IMR-90 (cell line): Measurements from ENCODE around the gene USP12. TPM values are rescaled to one million over a fixed set of nuclear protein-coding genes. Genes with fewer than 3 reads are reported as not detected.

Source experiments
- ATAC-seq: fragments of 200-7000 bp; cut with Tn5 transposase; 2 replicates; pipeline ENCODE4 v1.9.1; 2020; ENCODE audit warnings: low read depth, mild to moderate bottlenecking, moderate library complexity
- BruUV-seq: library from RNA; stranded (reverse); fragments of 400-500 nt; replicated peaks from 2 replicates; lab custom pipeline; 2021; lab: Mats Ljungman, UMichigan
- CTCF ChIA-PET: fragments of 300-600 bp; formaldehyde crosslinking; extraction: SDS; loops from one replicate; lab custom pipeline; 2021; ENCODE audit warnings: antibody characterized with exemption; lab: Yijun Ruan, JAX
- POLR2A ChIA-PET: fragments of 300-600 bp; sonication (Branson Sonifier 250); formaldehyde crosslinking; loops from one replicate; lab custom pipeline; 2022; ENCODE audit warnings: antibody characterized with exemption; ENCODE audit not compliant: unreplicated experiment; lab: Charles Lee
- DNase-seq: peaks from one replicate; pipeline ENCODE4 v3.0.0; 2013
- H2AFZ ChIP-seq: replicated peaks from 2 replicates; pipeline ENCODE3; 2013; ENCODE audit warnings: low read length, mild to moderate bottlenecking; ENCODE audit not compliant: poor library complexity
- H2AK5ac ChIP-seq: 2 replicates; pipeline ENCODE4 v1.6.1; 2013; ENCODE audit warnings: low read depth, low read length, inconsistent platforms
- H2AK9ac ChIP-seq: replicated peaks from 2 replicates; pipeline ENCODE3; 2013; ENCODE audit warnings: mild to moderate bottlenecking, low read depth, low read length, moderate library complexity; ENCODE audit not compliant: poor library complexity
- H2BK120ac ChIP-seq: 2 replicates; pipeline ENCODE4 v1.6.1; 2013; ENCODE audit warnings: low read depth, low read length, inconsistent platforms
- H2BK15ac ChIP-seq: 3 replicates; pipeline ENCODE4 v1.6.1; 2013; ENCODE audit warnings: low read depth, low read length, inconsistent platforms
- H2BK20ac ChIP-seq: 2 replicates; pipeline ENCODE4 v1.6.1; 2013; ENCODE audit warnings: low read depth, mild to moderate bottlenecking, inconsistent platforms, low read length, moderate library complexity
- H2BK5ac ChIP-seq: 2 replicates; pipeline ENCODE4 v1.6.1; 2013; ENCODE audit warnings: mild to moderate bottlenecking, low read depth, low read length, inconsistent platforms; ENCODE audit not compliant: poor library complexity, severe bottlenecking
- H3K14ac ChIP-seq: replicated peaks from 2 replicates; pipeline ENCODE4 v1.6.1; 2013; ENCODE audit warnings: low read depth, low read length, inconsistent platforms
- H3K18ac ChIP-seq: 2 replicates; pipeline ENCODE4 v1.6.1; 2013; ENCODE audit warnings: low read depth, low read length, control low read depth
- H3K23ac ChIP-seq: 2 replicates; pipeline ENCODE4 v1.6.1; 2013; ENCODE audit warnings: low read depth, low read length, inconsistent platforms
- H3K27ac ChIP-seq: 2 replicates; pipeline ENCODE4 v1.5.1; 2013; ENCODE audit warnings: mild to moderate bottlenecking, control low read depth, low read length; ENCODE audit not compliant: insufficient read depth
- H3K27me3 ChIP-seq: 2 replicates; pipeline ENCODE4 v1.6.1; 2013; ENCODE audit warnings: low read length; ENCODE audit not compliant: control insufficient read depth, insufficient read depth
- H3K36me3 ChIP-seq: 2 replicates; pipeline ENCODE4 v1.6.1; 2013; ENCODE audit warnings: low read length, mixed read lengths; ENCODE audit not compliant: control insufficient read depth, insufficient read depth
- H3K4ac ChIP-seq: 2 replicates; pipeline ENCODE4 v1.6.1; 2013; ENCODE audit warnings: low read depth, low read length, inconsistent platforms
- H3K4me1 ChIP-seq: 2 replicates; pipeline ENCODE4 v1.6.1; 2013; ENCODE audit warnings: low read length, mixed read lengths; ENCODE audit not compliant: control insufficient read depth, insufficient read depth
- H3K4me2 ChIP-seq: 2 replicates; pipeline ENCODE4 v1.6.1; 2013; ENCODE audit warnings: low read depth, mild to moderate bottlenecking, control low read depth, low read length, moderate library complexity
- H3K4me3 ChIP-seq: 2 replicates; pipeline ENCODE4 v1.5.1; 2013; ENCODE audit warnings: low read depth, mild to moderate bottlenecking, control low read depth, low read length, moderate library complexity; ENCODE audit not compliant: insufficient read depth
- H3K56ac ChIP-seq: 2 replicates; pipeline ENCODE4 v1.6.1; 2013; ENCODE audit warnings: low read length, inconsistent platforms; ENCODE audit not compliant: insufficient read depth; ENCODE audit errors: extremely low read depth
- H3K79me1 ChIP-seq, 2 experiments: 2 replicates each; pipeline ENCODE4 v1.6.1; 2013; ENCODE audit warnings: low read length in 2 of 2, inconsistent platforms in 1 of 2, low read depth in 1 of 2
- H3K9ac ChIP-seq: 2 replicates; pipeline ENCODE4 v1.6.1; 2013; ENCODE audit warnings: low read depth, low read length, control low read depth
- H3K9me1 ChIP-seq: 2 replicates; pipeline ENCODE4 v1.6.1; 2013; ENCODE audit warnings: low read length, inconsistent platforms; ENCODE audit not compliant: insufficient read depth
- H3K9me3 ChIP-seq: 2 replicates; pipeline ENCODE4 v1.6.1; 2013; ENCODE audit warnings: low read length; ENCODE audit not compliant: control insufficient read depth, insufficient read depth
- H4K20me1 ChIP-seq: 2 replicates; pipeline ENCODE4 v1.6.1; 2013; ENCODE audit warnings: low read length, inconsistent platforms; ENCODE audit not compliant: insufficient read depth
- H4K5ac ChIP-seq: 2 replicates; pipeline ENCODE4 v1.6.1; 2013; ENCODE audit warnings: mild to moderate bottlenecking, low read depth, low read length, control low read depth
- H4K8ac ChIP-seq, 2 experiments: 2 replicates each; pipeline ENCODE4 v1.6.1; 2013; ENCODE audit warnings: low read depth in 2 of 2, low read length in 2 of 2, control low read depth in 1 of 2, inconsistent platforms in 1 of 2
- H4K91ac ChIP-seq: 2 replicates; pipeline ENCODE4 v1.6.1; 2013; ENCODE audit warnings: low read depth, low read length, inconsistent platforms; ENCODE audit not compliant: insufficient read depth
- CEBPB ChIP-seq: IDR thresholded peaks from 2 replicates; pipeline ENCODE4 v1.6.1; 2012; ENCODE audit warnings: low read depth, low read length, improper control_type of control experiment
- FOS ChIP-seq: fragments of 150-350 bp; IDR thresholded peaks from 2 replicates; pipeline ENCODE4 v1.6.1; 2016; ENCODE audit warnings: low read depth, low read length
- MAFK ChIP-seq: IDR thresholded peaks from 2 replicates; pipeline ENCODE4 v1.6.1; 2012; ENCODE audit warnings: low read depth, low read length, improper control_type of control experiment
- NFE2L2 ChIP-seq: fragments of 150-350 bp; IDR thresholded peaks from 2 replicates; pipeline ENCODE4 v1.6.1; 2016; ENCODE audit warnings: low read depth, mild to moderate bottlenecking, low read length
- RAD21 ChIP-seq: IDR thresholded peaks from 2 replicates; pipeline ENCODE4 v1.6.1; 2012; ENCODE audit warnings: low read length, improper control_type of control experiment
- RCOR1 ChIP-seq: IDR thresholded peaks from 2 replicates; pipeline ENCODE4 v1.6.1; 2012; ENCODE audit warnings: mild to moderate bottlenecking, low read length, improper control_type of control experiment; ENCODE audit not compliant: insufficient replicate concordance
- RFX5 ChIP-seq: IDR thresholded peaks from 2 replicates; pipeline ENCODE4 v1.8.0; 2012; ENCODE audit warnings: low read depth, mild to moderate bottlenecking, low read length, moderate library complexity
- WGBS, 2 experiments: methylation state at CpG; one replicate each; pipeline versions ENCODE4 v1.1.5 to v1.1.7; 2013; ENCODE audit warnings: missing lambda C conversion rate in 2 of 2; ENCODE audit not compliant: insufficient read length in 1 of 2; ENCODE audit errors: extremely low coverage in 2 of 2; 5-methylcytosine and 5-hydroxymethylcytosine counted together
- dilution Hi-C: fragments of 300-500 bp; cut with HindIII; formaldehyde crosslinking; loops from one replicate; pipeline ENCODE4 v1.14.3; 2018; ENCODE audit warnings: low sequenced_read_pairs; ENCODE audit not compliant: unreplicated experiment
- in situ Hi-C: fragments of 300-500 bp; cut with MboI; formaldehyde crosslinking; loops from 3 replicates; pipeline ENCODE4 v1.14.3; 2019; ENCODE audit warnings: low sequenced_read_pairs, inconsistent platforms, mixed read lengths
- intact Hi-C: fragments of 100-400 bp; cut with micrococcal nuclease; formaldehyde crosslinking; loops from 2 replicates; pipeline ENCODE4 v1.10.0; 2022
- polyA plus RNA-seq, 3 experiments: library from polyadenylated mRNA; depleted of rRNA; stranded (reverse); fragments of >200 nt; gene quantifications; 2 replicates each; pipeline ENCODE4 v1.2.3, GENCODE V29; 2012; ENCODE audit warnings: low replicate concordance in 1 of 3
- total RNA-seq: library from RNA; depleted of rRNA; stranded (reverse); fragments of >200 nt; gene quantifications from 2 replicates; pipeline ENCODE4 v1.2.3, GENCODE V29; 2012
- TF ChIP-seq, protein P1 (sequence below): fragments of 150-350 bp; IDR thresholded peaks from 2 replicates; pipeline ENCODE4 v1.6.1; 2017; ENCODE audit warnings: mild to moderate bottlenecking, antibody characterized with exemption, low read length, low read depth

The USP12 gene
- total and polyA plus RNA-seq, 2 of the 4 experiments (the other 2 are of a cell fraction), result 11.8 to 16.5 TPM

DNA sequence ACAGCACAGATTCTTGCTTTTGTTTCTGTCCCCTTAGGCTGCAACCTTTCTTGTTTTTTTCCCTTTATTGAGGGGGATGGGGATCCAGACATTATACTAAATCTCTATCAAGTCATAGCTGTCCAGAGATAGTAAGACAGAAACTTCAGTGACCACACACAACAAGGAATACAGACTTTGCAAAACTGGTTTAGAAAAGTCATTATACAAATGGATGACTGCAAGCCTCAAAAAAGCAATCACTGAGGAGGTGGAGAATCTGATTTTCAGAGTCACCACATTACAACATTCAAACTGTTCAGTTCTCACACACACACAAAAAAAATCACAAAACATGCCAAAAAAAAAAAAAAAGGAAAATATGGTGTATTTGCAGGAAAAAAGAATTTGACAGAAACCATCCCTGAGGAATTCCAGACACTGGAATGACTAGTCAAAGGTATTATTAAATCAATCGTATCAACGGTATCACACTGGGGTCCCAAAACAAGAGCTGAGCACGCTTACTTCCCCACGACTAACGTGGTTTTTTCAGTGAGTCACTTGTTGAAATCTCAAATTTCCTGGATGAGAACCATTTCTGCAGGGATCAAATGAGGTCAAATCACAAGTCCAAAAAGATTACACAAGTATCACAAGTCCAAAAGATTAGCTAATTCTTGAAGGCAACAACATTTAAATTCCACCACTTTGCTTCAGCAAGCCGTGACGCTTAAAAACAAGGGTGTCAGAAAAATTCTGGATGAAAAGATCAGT lies 41.2 kb downstream of the USP12 start:
- H2AK5ac ChIP-seq, result no peak overlapping the region
- H3K4ac ChIP-seq, result no peak overlapping the region
- H2AK9ac ChIP-seq, result no peak overlapping the region
- H3K36me3 ChIP-seq, result 0 out of 2 replicates have a peak, but pooled peaks cover 1% of the 10 kb centered on the region
- H3K27ac ChIP-seq, result no peak overlapping the region
- H2BK5ac ChIP-seq, result no peak overlapping the region
- no peak overlapping the region for H2AFZ ChIP-seq
- intact Hi-C loops, result loop anchor here (5.0 kb wide), 1 partner anchor 37 kb away; no protein-coding TSS in a partner anchor
- H3K4me1 ChIP-seq, result peaks cover 22% of the 10 kb centered on the region
- H4K5ac ChIP-seq, result no peak overlapping the region
- H3K9me3 ChIP-seq, result peaks cover 3% of the 10 kb centered on the region; the same call in 1 of the 2 replicates
- peak overlapping the region; percentile 49; the same call in 1 of the 2 replicates for H3K4me2 ChIP-seq
- H4K91ac ChIP-seq, result no peak overlapping the region
- no peak overlapping the region for H4K8ac ChIP-seq
- dilution Hi-C loops, result no loop called here
- POLR2A ChIA-PET, result no interaction called here
- H3K9ac ChIP-seq, result no peak overlapping the region
- CTCF ChIA-PET, result no interaction called here
- peaks cover 34 to 77% of the 10 kb centered on the region in 2 experiments for H3K79me1 ChIP-seq
- 84% methylated on average over 5 of the region's 7 CpGs; no CpG with 5 or more reads in 1 of the 2 experiments for WGBS, 2 experiments
- H2BK20ac ChIP-seq, result no peak overlapping the region
- no peak for TF ChIP-seq FOS
- TF ChIP-seq CEBPB, result peak; percentile 24; the same call in 1 of the 2 replicates
- no peak for TF ChIP-seq RCOR1
- no peak for TF ChIP-seq NFE2L2
- TF ChIP-seq, protein P1, sequence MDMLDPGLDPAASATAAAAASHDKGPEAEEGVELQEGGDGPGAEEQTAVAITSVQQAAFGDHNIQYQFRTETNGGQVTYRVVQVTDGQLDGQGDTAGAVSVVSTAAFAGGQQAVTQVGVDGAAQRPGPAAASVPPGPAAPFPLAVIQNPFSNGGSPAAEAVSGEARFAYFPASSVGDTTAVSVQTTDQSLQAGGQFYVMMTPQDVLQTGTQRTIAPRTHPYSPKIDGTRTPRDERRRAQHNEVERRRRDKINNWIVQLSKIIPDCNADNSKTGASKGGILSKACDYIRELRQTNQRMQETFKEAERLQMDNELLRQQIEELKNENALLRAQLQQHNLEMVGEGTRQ, result no peak
- TF ChIP-seq RFX5, result no peak
- TF ChIP-seq RAD21, result no peak
- no peak for TF ChIP-seq MAFK
- H3K18ac ChIP-seq, result no peak overlapping the region
- DNase-seq, result peak; percentile 76
- H2BK15ac ChIP-seq, result no peak overlapping the region
- in situ Hi-C loops, result no loop called here
- no peak for ATAC-seq
- no TSS peak for BruUV-seq
- H3K9me1 ChIP-seq, result peaks cover 7% of the 10 kb centered on the region
- H3K27me3 ChIP-seq, result no peaks in the 10 kb centered on the region
- peaks cover 63% of the 10 kb centered on the region for H4K20me1 ChIP-seq
- H2BK120ac ChIP-seq, result no peak overlapping the region
- no peak overlapping the region for H3K23ac ChIP-seq
- H3K4me3 ChIP-seq, result no peak overlapping the region
- no peak overlapping the region for H3K14ac ChIP-seq
- no peak overlapping the region for H3K56ac ChIP-seq
